GM18951 (cell line): ENCODE results near the gene TRPM5.

Experiments
- POLR2A ChIP-seq: IDR thresholded peaks from 4 replicates; pipeline ENCODE4 v1.6.1; 2011; ENCODE audit warnings: mild to moderate bottlenecking; ENCODE audit not compliant: insufficient read length, insufficient read depth; ENCODE audit errors: extremely low read depth
- in situ Hi-C: fragments of 300-500 bp; cut with MboI; formaldehyde crosslinking; loops from one replicate; pipeline ENCODE4 v1.12.0; 2022; ENCODE audit warnings: low sequenced_read_pairs, mixed read lengths, inconsistent platforms; ENCODE audit not compliant: unreplicated experiment

Gene TRPM5

DNA sequence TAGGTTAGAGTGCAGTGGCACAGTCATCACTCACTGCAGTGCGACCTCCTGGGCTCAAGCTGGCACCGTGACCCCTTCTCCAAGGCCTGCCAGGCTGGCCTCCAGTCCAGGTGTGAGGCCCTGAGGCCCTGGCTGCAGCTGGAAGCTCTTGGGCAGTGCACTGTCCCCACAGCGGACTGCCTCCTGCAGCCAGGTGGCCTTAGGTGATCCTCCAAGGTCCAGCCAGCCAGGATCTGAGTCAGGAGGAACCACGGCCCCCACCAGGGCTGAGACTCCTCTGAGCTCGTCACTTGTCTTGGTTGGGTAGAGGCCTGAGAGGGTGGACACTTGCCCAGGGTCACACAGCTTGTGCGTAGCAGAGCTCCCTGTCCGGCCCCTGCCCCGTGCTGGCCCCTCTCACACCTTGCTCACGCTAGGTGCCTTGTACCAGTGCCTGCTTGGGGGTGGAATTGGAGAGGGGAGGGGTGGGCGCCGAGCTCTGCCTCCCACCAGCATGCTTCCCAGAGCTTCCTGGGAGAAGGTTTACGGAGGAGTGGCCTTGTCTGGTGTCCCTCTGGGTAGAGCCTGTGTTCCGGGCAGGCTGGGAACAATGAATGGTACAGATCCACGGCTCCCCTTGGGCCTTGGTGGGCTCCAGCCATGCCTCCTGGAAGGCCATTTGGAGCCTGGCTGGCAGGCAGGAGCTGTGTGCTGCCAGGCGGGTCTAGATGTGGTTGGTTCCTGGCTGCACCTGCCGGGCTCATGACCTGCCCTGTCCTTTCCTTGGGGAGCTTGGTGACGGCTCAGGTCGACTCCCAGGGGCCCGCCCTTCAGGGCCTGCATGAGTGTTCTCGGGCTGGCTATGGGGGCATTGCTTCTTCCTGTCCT is 21.1 kb upstream of the TRPM5 start:
- no peak for TF ChIP-seq POLR2A
- in situ Hi-C loops = no loop called here

DNA sequence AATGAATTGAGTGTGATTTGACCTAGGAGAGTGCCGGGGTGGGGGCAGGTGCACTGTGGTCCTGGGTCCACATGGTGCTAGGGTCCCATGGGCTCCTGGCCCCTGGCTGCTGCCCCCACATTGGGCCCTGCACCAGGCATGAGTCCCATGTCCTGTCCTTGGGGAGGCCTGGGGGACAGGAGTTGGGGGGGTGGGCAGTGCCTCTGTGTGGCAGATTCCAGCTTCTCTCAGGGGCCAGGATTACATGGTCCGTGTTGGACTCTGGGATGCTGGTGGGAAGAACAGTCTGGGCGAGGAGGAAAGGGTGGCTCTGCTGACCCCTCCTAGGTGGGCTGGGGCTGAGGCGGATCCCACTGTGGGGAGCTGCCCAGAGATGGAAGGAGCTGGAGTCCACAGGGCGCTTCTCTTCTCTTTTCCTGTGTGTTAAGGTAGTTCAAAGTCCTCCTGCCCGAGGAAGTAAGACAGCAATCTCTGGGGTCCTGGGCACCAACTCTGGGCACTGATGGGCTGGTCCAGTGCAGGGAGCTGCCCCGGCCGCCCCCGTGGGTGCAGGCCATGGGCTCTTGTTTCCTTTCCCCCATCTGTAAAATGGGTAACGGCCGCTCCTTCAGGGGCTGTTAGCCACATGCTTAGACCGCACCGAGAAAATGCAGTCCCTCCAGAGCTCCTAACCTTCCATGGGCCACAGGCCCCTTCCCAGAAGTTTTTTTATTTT is 20.3 kb upstream of the TRPM5 start:
- TF ChIP-seq POLR2A = no peak
- in situ Hi-C loops = no loop called here

DNA sequence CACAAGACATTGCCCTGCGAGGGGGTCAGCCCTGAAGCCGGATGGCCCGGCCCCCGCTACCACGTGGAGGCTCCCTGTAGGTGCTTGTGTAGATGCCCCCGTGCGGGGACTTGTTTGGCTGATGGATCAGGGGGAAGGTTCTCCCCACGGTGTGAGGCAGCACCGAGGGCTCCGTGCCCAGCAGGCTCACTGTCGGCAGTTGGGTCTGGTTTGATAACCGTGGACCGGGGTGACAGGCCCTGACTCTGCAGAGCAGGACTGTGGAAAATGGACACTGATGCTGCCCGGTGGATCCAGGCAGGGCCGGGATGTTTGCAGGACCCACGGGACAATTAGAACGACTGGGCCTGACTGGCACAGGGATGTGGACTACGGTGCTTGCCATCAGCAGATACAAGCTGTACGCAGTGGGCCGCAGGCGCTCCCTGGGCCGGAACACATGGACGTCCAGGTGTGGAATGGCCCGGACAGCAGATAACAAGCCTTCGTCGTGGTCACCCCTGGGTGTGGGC is 19.5 kb upstream of the TRPM5 start:
- in situ Hi-C loops = no loop called here
- no peak for TF ChIP-seq POLR2A

DNA sequence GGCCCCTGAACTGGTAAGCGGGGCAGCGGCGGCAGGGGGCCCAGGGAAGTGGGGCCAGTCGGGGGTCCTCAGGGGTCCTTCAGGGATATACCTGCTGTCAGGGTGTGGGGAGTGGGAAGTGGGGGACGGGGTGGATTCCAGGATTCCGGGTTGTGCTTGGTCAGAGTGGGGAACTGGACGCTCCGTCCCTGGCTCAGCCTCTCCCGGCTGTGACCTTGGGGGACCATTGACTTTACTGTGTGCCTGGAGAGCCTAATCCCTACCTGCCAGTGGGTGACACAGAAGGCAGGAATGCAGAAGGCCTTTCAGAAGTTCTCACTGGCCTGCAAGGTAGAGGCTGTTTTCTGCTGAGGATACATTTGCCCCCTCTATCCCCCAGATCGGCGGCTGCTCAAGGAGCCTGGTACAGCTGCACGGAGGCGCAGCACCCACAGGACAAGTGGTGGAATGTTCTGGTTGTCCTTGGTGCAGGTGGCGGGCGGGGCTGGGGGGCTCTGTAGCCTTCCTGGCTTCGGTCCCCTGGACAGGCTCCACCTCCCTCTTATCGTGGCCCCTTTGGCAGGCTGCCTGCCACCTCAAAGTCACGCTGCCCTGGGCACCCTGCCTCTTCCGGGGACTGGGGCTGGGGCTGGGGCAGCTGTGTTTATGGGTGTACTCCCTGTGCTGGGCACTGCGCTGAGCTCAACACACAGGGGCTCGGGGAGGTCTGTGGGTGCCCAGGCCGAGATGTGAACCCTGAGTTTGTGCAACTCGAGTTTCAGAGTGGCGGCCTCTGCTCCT is 18.9 kb upstream of the TRPM5 start:
- in situ Hi-C loops = no loop called here
- no peak for TF ChIP-seq POLR2A

DNA sequence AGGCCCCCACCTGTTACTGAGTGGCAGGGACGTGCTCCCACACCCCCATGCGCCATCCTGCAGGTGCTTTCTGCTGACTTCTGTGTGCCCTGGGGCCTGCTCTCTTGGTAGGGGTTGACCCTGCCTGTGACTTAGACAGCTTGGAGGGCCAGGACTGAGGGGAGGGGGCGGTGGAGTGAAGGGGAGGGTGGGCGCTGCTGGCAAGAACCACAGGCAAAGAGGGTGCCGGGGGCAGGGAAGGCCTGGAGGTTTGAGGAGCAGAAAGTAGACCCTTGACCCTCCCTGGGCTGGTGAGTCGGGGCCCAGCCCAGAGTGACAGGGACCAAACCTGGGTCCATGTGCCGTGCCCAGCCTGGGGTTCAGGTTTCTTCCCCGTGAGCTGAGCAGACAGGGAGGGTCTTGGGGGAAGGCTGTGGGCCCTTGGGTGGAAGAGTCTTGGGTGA is 18.2 kb upstream of the TRPM5 start:
- TF ChIP-seq POLR2A = no peak
- in situ Hi-C loops = no loop called here

DNA sequence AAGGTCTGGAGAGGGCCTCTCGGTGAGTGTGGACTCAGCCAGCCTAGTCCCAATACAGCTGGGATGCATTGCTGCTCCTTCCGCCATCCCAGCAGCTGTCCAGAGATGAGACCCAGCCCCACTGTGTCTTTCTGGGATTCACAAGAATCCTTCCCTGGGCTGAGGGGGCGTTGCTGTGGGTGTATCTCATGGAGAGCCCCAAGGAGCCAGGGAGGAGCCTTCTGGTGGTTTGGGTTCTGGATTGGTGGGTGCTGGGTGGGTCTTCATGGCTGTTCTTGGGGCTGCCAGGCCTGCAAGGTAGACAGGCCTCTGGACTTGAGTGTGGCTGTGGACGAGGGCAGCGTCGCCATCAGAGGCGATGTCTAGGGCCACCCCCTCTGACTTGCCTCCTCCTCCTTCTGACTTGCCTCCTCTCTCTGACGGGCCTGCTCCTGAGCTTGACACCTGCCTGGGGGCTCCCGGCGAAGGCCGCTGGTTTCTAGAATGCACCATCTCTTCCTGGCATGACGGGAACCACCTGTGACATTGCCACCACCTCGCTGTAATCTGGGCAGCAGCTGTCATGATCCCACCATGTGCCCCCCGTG is 17.7 kb upstream of the TRPM5 start:
- no peak for TF ChIP-seq POLR2A
- in situ Hi-C loops = no loop called here

DNA sequence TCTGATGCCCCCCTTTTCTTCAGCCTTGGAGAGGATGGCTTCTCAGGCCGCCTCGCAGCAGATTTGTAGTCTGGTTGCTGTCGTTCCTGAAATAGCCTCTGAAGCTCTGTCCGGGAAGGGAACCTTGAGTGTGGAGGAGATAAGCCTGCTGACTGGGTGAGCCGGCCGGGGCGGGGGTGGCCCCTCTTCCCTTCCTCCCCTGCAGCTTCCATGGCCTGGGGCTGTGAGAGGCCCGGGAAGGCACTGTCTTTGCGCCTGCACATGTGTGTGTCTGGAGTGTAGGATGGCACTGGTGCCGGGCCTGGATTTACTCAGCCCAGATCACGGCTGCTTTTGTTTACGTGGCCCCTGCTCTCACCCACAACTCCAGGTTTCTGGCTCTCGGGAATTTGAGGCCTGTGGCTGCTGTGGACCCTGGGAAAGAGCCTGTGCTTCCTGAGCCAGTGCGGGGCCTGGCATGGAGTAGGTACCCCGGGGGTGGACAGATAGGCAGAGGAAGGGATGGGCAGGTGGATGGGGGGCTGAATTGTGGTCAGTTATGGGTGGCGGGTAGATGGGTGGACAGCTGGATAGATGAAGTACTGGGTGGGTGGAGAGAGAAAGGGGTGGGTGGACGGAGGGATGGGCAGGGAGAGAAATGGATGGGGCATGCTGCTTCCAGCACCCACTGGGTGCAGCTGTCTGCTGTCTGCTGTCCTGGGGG is 17.1 kb upstream of the TRPM5 start:
- no peak for TF ChIP-seq POLR2A
- in situ Hi-C loops = no loop called here

DNA sequence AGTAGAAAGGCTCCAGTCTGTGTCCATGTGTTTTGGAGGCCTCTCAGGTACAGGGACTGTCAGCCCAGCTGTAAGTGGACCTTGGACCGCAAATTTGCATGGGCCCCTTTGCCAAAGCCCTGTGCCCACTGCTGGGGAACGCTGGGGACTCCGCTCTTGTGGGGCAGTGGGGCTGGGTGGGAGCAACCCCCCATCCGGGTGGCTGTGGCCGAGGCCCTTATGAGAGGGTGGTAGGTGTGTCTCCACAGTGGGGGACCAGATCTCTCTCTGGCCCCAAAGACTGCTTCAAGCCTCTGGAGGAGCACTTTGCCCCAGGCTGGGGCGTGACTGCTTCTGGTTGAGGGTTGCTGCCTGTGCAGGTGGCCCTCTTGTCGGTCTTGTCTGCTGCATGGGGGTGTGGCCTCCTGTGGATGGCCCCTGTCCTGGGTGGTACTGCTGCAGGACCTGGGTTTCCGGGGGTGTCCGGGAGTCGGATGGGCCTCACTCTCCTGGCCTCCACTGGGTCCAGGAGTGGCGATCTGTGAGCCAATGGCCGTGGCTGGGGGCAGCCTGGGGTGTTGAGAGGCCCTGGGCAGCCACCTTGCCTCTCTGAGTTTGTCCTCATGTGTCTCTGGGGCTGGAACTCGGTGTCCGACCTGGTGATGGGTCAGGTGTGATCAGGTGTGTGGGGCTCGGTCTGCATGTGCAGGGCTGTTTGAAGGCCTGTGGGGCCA is 16.4 kb upstream of the TRPM5 start:
- in situ Hi-C loops = no loop called here
- no peak for TF ChIP-seq POLR2A

DNA sequence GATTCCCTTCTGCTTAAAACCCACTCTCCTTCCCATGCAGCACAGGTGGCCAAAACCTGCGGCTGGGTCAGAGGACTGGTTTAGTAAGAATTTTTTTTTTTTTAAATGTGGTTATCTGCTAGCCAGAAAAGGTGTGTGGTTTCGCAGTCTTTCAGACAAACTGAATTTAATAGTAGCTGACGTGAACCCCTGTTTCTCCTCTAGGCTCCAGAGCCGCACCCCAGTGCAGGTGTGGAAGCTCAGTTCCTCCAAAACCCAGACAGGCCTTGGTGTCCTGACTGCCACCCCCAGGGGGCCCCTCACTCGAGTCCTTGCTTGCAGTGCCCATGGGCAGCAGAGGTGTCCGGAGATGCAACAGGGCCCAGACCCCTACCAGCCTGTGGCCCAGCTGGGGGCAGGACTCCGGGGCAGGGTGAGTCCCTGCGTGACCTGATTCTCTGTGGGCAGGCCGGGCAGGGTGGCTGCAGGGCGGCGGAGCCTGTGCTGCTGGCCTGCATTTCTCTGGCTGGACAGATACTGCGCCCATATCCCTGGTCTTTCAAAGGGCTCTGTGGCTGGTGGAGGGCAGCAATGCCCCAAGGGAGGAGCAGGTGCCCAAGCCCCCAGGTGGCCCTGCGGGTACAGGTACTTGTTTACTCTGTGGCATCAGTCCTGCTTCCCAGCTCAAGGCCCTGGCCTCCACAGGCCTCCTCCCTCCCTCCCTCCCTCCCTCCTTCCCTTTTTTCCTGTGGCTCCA is 15.7 kb upstream of the TRPM5 start:
- in situ Hi-C loops = no loop called here
- no peak for TF ChIP-seq POLR2A

DNA sequence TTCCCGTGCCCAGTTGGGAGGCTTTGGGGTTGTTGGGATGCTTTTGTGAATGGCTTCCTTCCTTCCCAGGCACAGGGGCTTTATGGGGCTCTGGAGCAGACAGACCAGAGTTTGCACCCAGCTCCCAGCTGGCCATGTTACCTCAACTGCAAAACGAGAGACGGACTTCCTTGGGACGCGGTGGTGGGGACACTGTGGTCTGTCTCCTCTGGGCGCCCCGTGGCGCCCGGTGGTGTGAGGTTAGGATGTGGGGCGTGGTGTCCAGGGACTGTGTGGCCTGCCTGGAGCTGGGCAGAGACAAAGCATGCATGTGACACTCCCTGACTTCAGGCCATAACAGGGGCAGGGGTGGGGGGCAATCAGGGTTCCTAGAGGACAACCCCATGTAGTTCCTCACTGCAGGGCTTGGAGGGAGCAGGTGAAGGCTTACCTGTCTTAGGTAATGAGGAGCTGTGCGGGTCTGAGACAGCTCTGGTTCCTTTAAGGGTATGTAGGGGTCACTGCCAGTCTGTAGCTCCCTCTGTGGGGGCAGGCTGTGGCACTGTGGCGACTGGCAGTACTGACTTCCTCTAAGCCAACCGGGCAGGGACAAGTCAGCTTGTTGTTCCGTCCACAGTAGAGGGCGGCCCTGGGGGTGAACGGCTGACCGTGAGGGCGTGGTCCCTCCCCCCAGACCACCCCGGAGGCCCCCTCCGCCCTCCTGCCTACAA is 14.9 kb upstream of the TRPM5 start:
- no peak for TF ChIP-seq POLR2A
- in situ Hi-C loops = no loop called here

DNA sequence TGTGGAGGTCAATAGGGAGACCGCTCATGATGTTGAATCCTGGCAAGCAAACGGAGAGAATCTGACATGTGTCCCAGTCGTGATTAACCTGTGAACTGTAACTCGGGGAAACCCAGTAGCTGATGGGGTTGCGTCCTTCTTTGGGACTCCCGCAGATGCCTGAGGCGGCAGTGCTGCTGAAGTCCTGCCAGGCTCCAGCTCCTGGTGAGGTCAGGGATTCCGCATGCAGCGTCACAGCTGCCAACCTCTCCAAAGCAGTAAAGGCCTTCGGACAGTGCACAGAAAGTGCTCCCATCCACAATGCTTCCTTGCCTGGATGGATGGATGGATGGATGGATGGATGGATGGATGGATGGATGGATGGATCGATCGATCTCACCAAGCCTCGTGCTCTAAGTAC is 14.0 kb upstream of the TRPM5 start:
- in situ Hi-C loops = no loop called here

More for the DNA sequence above, 14.0 kb upstream of the TRPM5 start:
- no peak for TF ChIP-seq POLR2A
